ENCODE measurements around the gene CBARP.
A peak's percentile ranks its signal among the peaks of the same experiment; 100 is the strongest.

CBARP gene

GRCh38 chr19:1279782-1280341, 42.1 kb upstream of the CBARP start:
- DNase-seq (ENCODE audit: low read depth), result peak; percentile 71
- TF ChIP-seq CTCF (IDR thresholded peaks at IDR 0.05; ENCODE audit: low read depth, low read length, missing control alignments), result peak; percentile 97
- H3K4me3 ChIP-seq (ENCODE audit: low read depth, low read length), result no peak overlapping the region
- in situ Hi-C loops (cut with HindIII; ENCODE audit: low sequenced_read_pairs), result loop anchor here (5.0 kb wide), 2 partner anchors 42 to 132 kb away; no protein-coding TSS in a partner anchor

- DNase-seq (ENCODE audit: low read depth), result no peak
- H3K4me3 ChIP-seq (ENCODE audit: low read depth, low read length), result no peak overlapping the region
- in situ Hi-C loops (cut with HindIII; ENCODE audit: low sequenced_read_pairs), result no loop called here
- no peak for TF ChIP-seq CTCF (IDR thresholded peaks at IDR 0.05; ENCODE audit: low read depth, low read length, missing control alignments)
Measured at GRCh38 chr19:1278713-1279660, 41.2 kb upstream of the CBARP start.

GRCh38 chr19:1278074-1278473, 40.3 kb upstream of the CBARP start:
- no peak for TF ChIP-seq CTCF (IDR thresholded peaks at IDR 0.05; ENCODE audit: low read depth, low read length, missing control alignments)
- no peak for DNase-seq (ENCODE audit: low read depth)
- in situ Hi-C loops (cut with HindIII; ENCODE audit: low sequenced_read_pairs), result no loop called here
- no peak overlapping the region for H3K4me3 ChIP-seq (ENCODE audit: low read depth, low read length)

- no peak for DNase-seq (ENCODE audit: low read depth)
- H3K4me3 ChIP-seq (ENCODE audit: low read depth, low read length), result no peak overlapping the region
- in situ Hi-C loops (cut with HindIII; ENCODE audit: low sequenced_read_pairs), result no loop called here
- no peak for TF ChIP-seq CTCF (IDR thresholded peaks at IDR 0.05; ENCODE audit: low read depth, low read length, missing control alignments)
Measured at GRCh38 chr19:1277061-1277460, 39.3 kb upstream of the CBARP start.

GRCh38 chr19:1276628-1277022, 38.8 kb upstream of the CBARP start:
- peak overlapping the region; percentile 62 for H3K4me3 ChIP-seq (ENCODE audit: low read depth, low read length)
- no peak for DNase-seq (ENCODE audit: low read depth)
- in situ Hi-C loops (cut with HindIII; ENCODE audit: low sequenced_read_pairs), result no loop called here
- no peak for TF ChIP-seq CTCF (IDR thresholded peaks at IDR 0.05; ENCODE audit: low read depth, low read length, missing control alignments)

- no peak for DNase-seq (ENCODE audit: low read depth)
- no peak for TF ChIP-seq CTCF (IDR thresholded peaks at IDR 0.05; ENCODE audit: low read depth, low read length, missing control alignments)
- H3K4me3 ChIP-seq (ENCODE audit: low read depth, low read length), result peak overlapping the region; percentile 62
- in situ Hi-C loops (cut with HindIII; ENCODE audit: low sequenced_read_pairs), result no loop called here
Measured at GRCh38 chr19:1275976-1276627, 38.3 kb upstream of the CBARP start.

Data from astrocyte of the cerebellum (primary cell).